ENCODE measurements around the gene CAVIN3.

Gene CAVIN3

DNA sequence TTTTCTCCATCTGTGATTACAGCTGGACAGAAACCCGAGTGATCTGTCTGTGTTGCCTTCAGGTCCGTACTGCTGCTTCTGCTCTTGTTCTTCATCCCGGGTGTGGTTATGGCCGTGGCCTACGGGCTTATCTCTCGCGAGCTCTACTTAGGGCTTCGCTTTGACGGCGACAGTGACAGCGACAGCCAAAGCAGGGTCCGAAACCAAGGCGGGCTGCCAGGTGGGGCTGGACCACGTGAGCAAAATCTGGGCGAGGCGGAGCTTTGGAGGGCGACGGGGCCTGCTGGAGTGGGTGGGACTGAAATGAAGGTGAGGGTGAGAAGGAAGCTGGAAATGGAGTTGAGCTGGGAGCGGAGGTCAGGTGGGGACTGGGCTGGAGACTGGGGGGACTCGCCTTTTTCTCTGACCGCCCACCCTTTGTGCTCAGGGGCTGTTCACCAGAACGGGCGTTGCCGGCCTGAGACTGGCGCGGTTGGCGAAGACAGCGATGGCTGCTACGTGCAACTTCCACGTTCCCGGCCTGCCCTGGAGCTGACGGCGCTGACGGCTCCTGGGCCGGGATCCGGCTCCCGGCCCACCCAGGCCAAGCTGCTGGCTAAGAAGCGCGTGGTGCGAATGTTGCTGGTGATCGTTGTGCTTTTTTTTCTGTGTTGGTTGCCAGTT is 49.6 kb downstream of the CAVIN3 start:
- DNase-seq (ENCODE audit: low spot score) (no peak), FAIRE-seq (no peak)

DNA sequence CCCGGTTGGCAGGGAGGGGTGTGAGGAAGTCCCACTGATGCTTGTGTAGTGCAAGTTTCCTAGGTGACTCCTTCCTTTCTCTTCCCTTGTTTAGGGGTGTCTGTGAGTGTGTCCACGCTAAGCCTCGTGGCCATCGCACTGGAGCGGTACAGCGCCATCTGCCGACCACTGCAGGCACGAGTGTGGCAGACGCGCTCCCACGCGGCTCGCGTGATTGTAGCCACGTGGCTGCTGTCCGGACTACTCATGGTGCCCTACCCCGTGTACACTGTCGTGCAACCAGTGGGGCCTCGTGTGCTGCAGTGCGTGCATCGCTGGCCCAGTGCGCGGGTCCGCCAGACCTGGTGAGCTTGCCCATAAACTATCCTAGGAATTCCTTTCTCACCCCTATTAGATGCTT is 50.3 kb downstream of the CAVIN3 start:
- no peak for DNase-seq (ENCODE audit: low spot score)
- no peak for FAIRE-seq
